Measurements from ENCODE around the gene SNTB2.
"Not testable (repeated sequence)": the region's sequence is repeated elsewhere in the genome, so short reads cannot be mapped to it uniquely, and the experiment has no call there.

SNTB2 gene

DNA sequence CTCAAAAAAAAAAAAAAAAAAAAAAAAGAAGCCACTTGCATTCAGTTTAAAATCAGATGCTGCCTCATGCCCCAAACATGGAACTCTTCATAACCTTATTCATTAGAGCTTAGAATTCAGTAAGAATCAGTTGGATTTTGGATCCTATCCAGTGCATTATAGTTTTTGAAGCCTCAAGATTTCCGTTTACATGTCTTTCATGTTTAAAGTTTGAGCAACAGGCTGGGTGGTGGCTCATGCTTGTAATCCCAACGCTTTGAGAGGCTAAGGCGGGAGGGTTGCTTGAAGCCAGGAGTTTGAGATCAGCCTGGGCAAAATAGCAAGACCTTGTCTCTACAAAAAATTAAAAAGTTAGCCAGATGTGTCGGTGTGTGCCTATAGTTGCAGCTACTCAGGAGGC is 55.0 kb downstream of the SNTB2 start:
- Mint-ChIP-seq H3K9me3 (no peaks in the 10 kb centered on the region), H3K27me3 (no peaks in the 10 kb centered on the region), H3K4me1 (no peaks in the 10 kb centered on the region), H3K36me3 (peaks cover 7% of the 10 kb centered on the region), H3K27ac (no peak overlapping the region), H3K4me3 (no peak overlapping the region)
- ATAC-seq: no peak

DNA sequence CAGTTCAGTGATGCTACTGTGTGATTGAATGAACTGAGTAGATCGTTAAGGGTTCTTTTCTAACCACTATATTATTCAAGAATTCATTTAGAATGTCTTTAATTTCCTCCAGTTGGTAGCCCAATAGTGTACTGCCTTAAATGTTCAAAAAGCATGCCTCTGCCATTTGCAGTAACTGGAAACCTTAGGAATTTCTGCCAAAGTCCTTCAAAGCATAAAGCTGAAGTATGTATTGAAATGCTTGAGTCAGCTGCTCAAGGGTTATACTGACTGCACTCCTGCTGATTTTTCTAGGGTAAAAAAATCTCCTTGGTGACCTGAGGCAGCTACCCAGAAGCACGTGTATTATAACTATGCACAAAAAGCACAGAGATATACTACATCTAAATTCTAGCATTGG is 56.5 kb downstream of the SNTB2 start:
- no peak for ATAC-seq
- Mint-ChIP-seq H3K9me3 (no peaks in the 10 kb centered on the region), H3K27me3 (no peaks in the 10 kb centered on the region), H3K27ac (no peak overlapping the region), H3K4me1 (no peaks in the 10 kb centered on the region), H3K4me3 (no peak overlapping the region), H3K36me3 (peaks cover 7% of the 10 kb centered on the region)

DNA sequence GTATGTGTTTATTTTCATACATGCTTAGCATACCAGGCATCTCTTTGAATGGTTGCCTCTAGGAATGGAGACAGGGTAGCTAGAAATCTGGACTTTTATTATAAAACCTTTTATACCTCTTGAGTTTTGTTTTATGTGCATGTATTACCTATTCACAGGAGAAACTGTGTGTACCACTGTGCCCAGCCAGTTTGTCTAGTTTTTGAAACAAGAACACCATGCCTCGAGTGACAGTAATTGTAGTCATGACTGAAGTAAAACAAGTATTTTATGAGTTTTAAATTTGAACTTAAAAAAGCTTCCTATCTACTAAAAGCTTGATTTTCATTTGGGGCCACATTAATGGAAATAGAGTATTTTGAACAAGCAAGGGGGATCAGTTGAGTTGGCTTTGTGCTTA is 57.4 kb downstream of the SNTB2 start:
- no peaks in the 10 kb centered on the region for H3K4me1 Mint-ChIP-seq
- no peak for ATAC-seq
- no peaks in the 10 kb centered on the region for H3K9me3 Mint-ChIP-seq
- H3K27me3 Mint-ChIP-seq: no peaks in the 10 kb centered on the region
- H3K36me3 Mint-ChIP-seq: peaks cover 7% of the 10 kb centered on the region
- H3K27ac Mint-ChIP-seq: no peak overlapping the region
- H3K4me3 Mint-ChIP-seq: no peak overlapping the region

DNA sequence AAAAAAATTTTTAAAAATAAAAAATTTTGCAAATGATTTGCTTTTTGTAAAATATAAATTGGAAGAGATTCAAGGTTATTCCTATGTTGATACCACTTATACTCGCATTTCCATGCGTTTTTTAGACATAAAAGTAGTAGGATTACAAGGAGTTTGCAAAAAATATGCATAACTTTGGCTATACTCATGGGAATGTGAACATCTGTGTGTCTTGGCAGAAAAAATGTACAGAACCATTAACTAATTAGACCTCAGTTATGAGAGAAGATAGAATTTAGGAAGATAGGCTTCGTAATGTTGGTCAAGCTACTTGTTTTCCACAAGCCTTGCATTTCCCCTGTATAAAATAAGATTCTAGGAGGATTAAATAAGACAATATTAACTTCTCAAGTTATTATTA is 63.1 kb downstream of the SNTB2 start:
- ATAC-seq: no peak

DNA sequence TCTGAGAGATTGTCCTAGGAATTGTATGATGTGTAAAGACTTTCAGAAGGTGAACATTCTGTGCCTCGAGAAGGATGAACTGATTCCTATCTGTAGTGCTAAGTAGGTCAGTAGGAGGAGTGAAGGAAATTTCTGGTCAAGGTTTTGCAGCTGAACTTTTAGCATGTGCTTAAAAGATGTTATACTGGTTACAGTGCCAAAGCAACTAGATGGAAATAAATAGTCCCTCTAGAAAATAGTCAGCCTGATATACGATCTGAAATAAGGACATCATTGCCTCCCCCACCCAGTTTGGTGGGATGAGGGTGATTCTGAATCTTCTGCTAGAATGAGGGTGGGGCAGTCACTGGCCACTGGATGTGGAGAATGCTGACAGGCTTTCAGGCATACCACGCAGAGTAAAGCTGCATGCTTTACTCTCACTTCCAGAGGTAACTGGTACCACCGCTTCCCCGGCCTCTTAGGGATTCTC is 66.9 kb downstream of the SNTB2 start:
- H3K9me3 Mint-ChIP-seq: no peaks in the 10 kb centered on the region
- no peak for ATAC-seq
- H3K27ac Mint-ChIP-seq: no peak overlapping the region
- no peaks in the 10 kb centered on the region for H3K4me1 Mint-ChIP-seq
- H3K36me3 Mint-ChIP-seq: no peaks in the 10 kb centered on the region
- no peaks in the 10 kb centered on the region for H3K27me3 Mint-ChIP-seq
- no peak overlapping the region for H3K4me3 Mint-ChIP-seq

More for the DNA sequence above, 63.1 kb downstream of the SNTB2 start:
- H3K27ac Mint-ChIP-seq: no peak overlapping the region
- no peaks in the 10 kb centered on the region for H3K27me3 Mint-ChIP-seq
- no peaks in the 10 kb centered on the region for H3K4me1 Mint-ChIP-seq
- H3K9me3 Mint-ChIP-seq: no peaks in the 10 kb centered on the region
- peaks cover 7% of the 10 kb centered on the region for H3K36me3 Mint-ChIP-seq
- no peak overlapping the region for H3K4me3 Mint-ChIP-seq

DNA sequence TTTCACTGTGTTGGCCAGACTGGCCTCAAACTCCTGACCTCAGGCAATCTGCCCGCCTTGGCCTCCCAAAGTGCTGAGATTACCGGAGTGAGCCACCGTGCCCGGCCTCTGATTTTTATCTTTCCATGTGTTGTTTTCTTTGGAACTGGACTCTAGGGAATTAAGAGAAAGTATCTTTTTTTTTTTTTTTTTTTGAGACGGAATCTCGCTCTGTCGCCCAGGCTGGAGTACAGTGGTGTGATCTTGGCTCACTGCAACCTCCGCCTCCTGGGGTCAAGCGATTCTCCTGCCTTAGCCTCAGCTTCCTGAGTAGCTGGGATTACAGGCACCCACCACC is 72.4 kb downstream of the SNTB2 start:
- peaks cover 16% of the 10 kb centered on the region for H3K36me3 Mint-ChIP-seq
- not testable (repeated sequence) for ATAC-seq

DNA sequence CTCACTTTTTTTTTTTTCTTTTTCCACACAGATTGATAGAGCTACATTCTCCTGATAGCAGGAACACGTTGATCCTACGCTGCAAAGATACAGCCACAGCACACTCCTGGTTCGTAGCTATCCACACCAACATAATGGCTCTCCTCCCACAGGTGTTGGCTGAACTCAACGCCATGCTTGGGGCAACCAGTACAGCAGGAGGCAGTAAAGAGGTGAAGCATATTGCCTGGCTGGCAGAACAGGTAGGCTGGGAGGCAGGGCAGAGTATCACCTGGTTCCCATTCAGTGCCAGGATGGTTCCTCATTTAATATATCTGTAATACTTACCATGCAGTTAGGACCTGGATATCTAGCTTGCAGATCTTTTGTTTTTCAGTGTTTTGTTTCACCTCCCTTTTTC is 73.1 kb downstream of the SNTB2 start:
- no peaks in the 10 kb centered on the region for H3K9me3 Mint-ChIP-seq
- ATAC-seq: no peak
- H3K4me1 Mint-ChIP-seq: no peaks in the 10 kb centered on the region
- H3K36me3 Mint-ChIP-seq: peaks cover 21% of the 10 kb centered on the region
- no peaks in the 10 kb centered on the region for H3K27me3 Mint-ChIP-seq
- no peak overlapping the region for H3K27ac Mint-ChIP-seq
- H3K4me3 Mint-ChIP-seq: no peak overlapping the region

More for the DNA sequence above, 72.4 kb downstream of the SNTB2 start:
- H3K27ac Mint-ChIP-seq, H3K4me3 Mint-ChIP-seq, H3K9me3 Mint-ChIP-seq, H3K4me1 Mint-ChIP-seq, H3K27me3 Mint-ChIP-seq: not testable (repeated sequence)

DNA sequence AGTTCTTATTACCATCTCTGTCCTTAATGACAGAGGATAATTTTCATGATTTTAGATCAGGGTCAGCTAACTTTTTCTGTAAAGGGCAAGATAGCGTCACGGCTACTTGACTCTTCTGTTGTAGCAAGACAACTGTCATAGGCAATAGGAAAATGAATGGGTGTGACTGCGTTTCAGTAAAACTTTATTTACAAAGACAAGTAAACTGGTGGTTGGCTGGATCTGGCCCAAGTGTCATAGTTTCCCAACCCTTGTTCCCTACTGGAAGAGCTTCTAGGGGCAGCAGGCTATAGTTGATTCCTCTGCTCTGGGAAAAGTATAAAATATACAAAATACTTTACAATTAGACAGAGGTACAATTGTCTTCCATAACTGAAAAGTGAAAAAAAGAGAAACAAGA is 73.5 kb downstream of the SNTB2 start:
- peaks cover 21% of the 10 kb centered on the region for H3K36me3 Mint-ChIP-seq
- no peak for ATAC-seq
- no peak overlapping the region for H3K4me3 Mint-ChIP-seq
- H3K4me1 Mint-ChIP-seq: no peaks in the 10 kb centered on the region
- H3K27ac Mint-ChIP-seq: no peak overlapping the region
- no peaks in the 10 kb centered on the region for H3K9me3 Mint-ChIP-seq
- H3K27me3 Mint-ChIP-seq: no peaks in the 10 kb centered on the region

DNA sequence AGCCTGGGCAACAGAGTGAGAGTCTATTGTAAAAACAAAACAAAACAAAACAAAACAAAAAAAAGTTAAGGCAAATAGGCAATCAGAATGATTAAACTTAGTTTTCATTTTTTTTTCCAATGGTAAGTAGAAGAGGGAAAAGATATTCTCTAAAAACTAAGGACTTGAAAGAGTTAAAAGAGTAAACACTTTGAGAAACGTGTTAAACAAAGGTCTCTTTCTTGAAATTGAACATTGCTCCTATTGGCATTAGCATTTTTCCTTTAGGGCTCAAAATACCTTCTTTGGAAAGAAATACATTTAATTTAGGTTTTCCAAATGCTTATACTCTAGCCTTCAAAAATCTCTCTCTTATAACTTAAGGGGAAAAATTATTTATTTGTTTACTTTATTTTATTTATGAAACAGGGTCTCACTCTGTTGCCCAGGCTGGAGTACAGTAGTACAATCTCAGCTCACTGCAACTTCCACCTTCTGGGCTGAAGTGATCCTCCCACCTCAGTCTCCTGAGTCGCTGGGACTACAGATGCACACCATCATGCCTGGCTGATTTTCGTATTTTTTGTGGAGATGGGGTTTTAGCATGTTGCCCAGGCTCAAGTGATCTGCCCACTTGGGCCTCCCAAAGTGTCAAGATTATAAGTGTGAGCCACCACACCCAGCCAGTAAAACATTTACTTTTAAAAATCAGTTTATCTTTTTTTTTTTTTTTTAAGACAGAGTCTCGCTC is 79.5 kb downstream of the SNTB2 start:
- H3K9me3 Mint-ChIP-seq: no peaks in the 10 kb centered on the region
- no peak overlapping the region for H3K4me3 Mint-ChIP-seq
- peaks cover 9% of the 10 kb centered on the region for H3K36me3 Mint-ChIP-seq
- H3K27me3 Mint-ChIP-seq: no peaks in the 10 kb centered on the region
- ATAC-seq: no peak
- no peak overlapping the region for H3K27ac Mint-ChIP-seq
- H3K4me1 Mint-ChIP-seq: no peaks in the 10 kb centered on the region

DNA sequence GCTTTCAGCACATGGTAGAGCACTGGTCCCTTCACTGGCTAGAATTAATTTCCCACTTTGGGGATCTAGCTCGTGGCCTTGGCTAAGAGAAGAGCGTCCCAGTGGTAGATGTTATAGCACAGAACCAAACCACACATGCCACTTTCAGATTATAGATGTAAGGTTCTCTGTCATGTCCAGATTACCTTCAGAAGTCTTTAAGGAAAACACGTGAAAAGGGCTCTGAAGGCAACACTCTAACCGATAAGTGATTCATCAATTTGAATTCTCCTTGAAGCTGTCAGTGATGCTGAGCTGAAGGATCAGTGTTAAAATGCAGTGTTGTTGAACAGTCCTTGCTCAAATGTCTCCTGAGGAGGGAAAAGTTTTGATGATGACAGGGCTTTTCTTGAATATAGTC is 80.7 kb downstream of the SNTB2 start:
- peaks cover 9% of the 10 kb centered on the region for H3K36me3 Mint-ChIP-seq
- no peaks in the 10 kb centered on the region for H3K9me3 Mint-ChIP-seq
- no peaks in the 10 kb centered on the region for H3K27me3 Mint-ChIP-seq
- H3K4me1 Mint-ChIP-seq: no peaks in the 10 kb centered on the region
- H3K27ac Mint-ChIP-seq: no peak overlapping the region
- ATAC-seq: no peak
- no peak overlapping the region for H3K4me3 Mint-ChIP-seq

DNA sequence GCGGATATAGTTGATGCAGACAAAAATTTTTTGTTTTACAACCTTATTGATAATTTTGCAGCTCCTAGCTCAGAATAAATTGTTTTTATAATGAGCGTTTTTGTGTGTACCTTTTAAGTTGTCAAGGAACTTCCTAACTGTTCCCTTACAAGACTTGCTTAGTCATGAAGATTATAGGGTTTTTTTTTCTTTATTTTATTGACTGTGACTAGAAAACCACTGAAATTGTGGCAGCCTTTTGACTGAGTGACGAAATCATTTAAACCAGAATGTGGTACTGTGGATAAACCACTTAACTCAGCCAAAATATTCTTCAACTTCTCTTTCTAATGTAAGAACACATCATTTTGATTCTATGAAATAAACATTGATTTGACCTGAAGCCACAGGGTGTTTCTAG is 83.4 kb downstream of the SNTB2 start:
- ATAC-seq: no peak
- no peaks in the 10 kb centered on the region for H3K9me3 Mint-ChIP-seq

DNA sequence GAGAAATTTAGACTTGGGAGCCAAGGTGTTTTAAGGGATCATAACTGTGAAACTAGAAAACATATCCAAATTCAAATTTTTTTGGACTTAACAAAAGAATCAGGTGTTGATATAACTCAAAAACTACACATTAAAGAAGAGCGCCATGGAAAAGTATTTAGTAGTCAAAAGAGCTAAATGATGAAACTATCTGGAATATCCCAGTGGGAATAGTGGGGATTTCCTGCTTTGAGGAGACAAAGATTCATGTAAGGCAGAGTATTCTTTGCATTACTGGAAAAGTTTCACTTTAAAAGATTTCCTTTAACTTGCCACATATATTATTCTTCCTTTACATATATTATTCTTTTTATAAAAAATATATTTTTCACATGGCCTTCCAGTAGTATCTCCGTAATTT is 83.9 kb downstream of the SNTB2 start:
- Mint-ChIP-seq H3K27me3 (no peaks in the 10 kb centered on the region), H3K4me3 (no peak overlapping the region), H3K4me1 (no peaks in the 10 kb centered on the region), H3K36me3 (peaks cover 7% of the 10 kb centered on the region), H3K27ac (no peak overlapping the region), H3K9me3 (no peaks in the 10 kb centered on the region)
- no peak for ATAC-seq

More for the DNA sequence above, 83.4 kb downstream of the SNTB2 start:
- Mint-ChIP-seq H3K4me3 (no peak overlapping the region), H3K27ac (no peak overlapping the region), H3K4me1 (no peaks in the 10 kb centered on the region), H3K36me3 (peaks cover 7% of the 10 kb centered on the region), H3K27me3 (no peaks in the 10 kb centered on the region)

DNA sequence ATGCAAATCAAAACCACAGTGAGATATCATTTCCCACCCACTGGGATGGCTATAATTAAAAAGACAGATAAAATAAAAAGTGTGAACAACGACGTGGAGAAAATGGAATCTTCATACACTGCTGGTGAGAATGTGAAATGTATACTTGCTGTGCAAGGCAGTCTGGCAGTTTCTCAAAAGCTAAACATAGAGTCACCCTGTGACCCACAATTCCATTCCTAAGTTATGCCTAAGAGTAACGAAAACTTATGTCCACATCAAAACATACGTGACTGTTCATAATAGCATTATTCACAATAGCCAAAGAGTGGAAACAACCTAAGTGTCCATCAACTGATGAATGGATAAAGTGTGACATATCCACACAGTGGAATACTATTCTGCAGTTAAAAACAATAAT is 86.0 kb downstream of the SNTB2 start:
- peaks cover 7% of the 10 kb centered on the region for H3K36me3 Mint-ChIP-seq
- no peak overlapping the region for H3K27ac Mint-ChIP-seq
- no peaks in the 10 kb centered on the region for H3K4me1 Mint-ChIP-seq
- H3K9me3 Mint-ChIP-seq: no peaks in the 10 kb centered on the region
- no peaks in the 10 kb centered on the region for H3K27me3 Mint-ChIP-seq
- no peak for ATAC-seq
- no peak overlapping the region for H3K4me3 Mint-ChIP-seq

DNA sequence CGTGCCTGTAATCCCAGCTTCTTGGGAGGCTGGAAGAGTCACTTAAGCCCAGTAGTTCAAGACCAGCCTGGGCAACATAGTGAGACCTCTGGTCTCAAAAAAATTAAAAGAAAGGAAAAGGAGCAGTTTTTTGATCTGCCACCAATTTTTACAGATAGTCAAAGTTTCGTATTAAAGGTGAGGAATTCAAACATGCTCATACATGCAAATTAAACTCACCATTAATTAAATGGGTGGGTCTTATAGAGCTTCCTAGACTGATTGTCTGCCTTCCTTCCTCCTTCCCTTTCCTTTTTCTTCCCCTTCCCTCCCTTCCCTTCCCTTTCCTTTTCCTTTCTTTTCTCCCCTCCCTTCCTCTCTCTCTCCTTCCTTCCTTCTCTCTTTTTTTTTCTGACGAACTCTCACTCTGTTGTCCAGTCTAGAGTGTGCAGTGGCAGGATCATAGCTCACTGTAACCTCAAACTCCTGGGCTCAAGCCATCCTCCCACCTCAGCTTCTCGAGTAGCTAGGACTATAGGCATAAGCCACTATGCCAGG is 87.8 kb downstream of the SNTB2 start:
- H3K36me3 Mint-ChIP-seq: peaks cover 7% of the 10 kb centered on the region
- H3K9me3 Mint-ChIP-seq: no peaks in the 10 kb centered on the region
- H3K4me3 Mint-ChIP-seq: no peak overlapping the region
- H3K4me1 Mint-ChIP-seq: no peaks in the 10 kb centered on the region
- no peaks in the 10 kb centered on the region for H3K27me3 Mint-ChIP-seq
- H3K27ac Mint-ChIP-seq: no peak overlapping the region
- no peak for ATAC-seq

DNA sequence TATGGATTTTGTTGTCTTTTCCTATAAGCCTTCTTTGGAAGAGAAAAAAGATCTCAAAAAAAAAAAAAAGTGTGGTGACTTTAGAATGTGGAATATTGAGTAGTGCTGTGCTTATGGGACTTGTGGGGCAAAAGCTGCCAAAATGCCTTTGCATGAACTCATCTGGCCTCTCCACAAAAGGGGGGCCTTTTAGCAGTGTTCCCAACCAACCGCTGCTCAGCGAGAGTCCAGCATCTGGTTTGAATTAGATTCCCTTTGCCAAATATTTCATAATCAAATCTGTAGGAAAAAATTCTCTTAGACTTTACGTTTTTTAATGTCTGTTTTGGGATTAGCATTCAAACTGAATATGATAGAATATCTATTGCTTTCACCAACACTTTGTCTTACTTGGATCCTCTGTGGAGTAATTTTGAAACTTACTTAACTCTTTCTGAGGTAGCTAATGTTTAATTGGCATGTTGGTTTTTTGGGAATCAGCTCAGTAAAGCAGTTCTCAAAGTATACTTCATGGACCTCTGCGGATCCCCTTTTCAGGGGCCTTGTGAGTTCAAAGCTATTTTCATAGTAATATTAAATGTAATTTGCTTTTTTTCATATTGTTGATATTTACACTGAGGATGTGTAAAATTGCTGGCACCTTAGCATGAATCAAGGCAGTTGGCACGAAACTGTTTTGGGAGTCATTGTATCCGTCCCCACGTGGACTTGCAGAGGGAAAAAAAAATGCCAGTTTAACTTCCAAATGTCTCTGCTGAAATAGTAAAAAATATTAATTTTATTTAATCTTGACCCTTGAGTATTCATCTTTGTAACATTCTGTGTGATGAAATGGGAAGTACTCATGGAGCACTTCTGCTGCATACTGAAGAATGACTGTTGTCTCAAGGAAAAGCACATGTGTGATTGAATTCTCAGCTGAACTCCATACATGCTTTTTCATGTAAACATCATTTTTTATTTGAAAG is 89.5 kb downstream of the SNTB2 start:
- Mint-ChIP-seq H3K27ac (no peak overlapping the region), H3K27me3 (no peaks in the 10 kb centered on the region), H3K9me3 (no peaks in the 10 kb centered on the region), H3K4me1 (no peaks in the 10 kb centered on the region), H3K36me3 (peaks cover 7% of the 10 kb centered on the region), H3K4me3 (no peak overlapping the region)
- ATAC-seq: no peak

All from stimulated activated memory B cell treated with anti-CD40 and anti-IgM and Interleukin-4, amounts not matched to agents 10 μg/mL and 1 μg/mL and 100 μg/mL, for 72 hours (primary cell).